K562 (cell line): ENCODE results near the gene OR2M7.

Experiments used
- CTCF ChIP-seq, 3 experiments: IDR thresholded peaks in 2 of 3; conservative IDR thresholded peaks in 1 of 3; 2 replicates each; pipeline ENCODE4 v1.5.1; 2011 to 2012; ENCODE audit warnings: low read length in 3 of 3, mild to moderate bottlenecking in 3 of 3, control low read depth in 2 of 3, improper control_type of control experiment in 1 of 3, inconsistent platforms in 1 of 3, low read depth in 1 of 3, mixed read lengths in 1 of 3, moderate library complexity in 1 of 3; ENCODE audit not compliant: insufficient read depth in 2 of 3
- EP300 ChIP-seq: IDR thresholded peaks from 2 replicates; pipeline ENCODE4 v1.6.1; 2012; ENCODE audit warnings: low read length, improper control_type of control experiment
- KAT7 ChIP-seq: sonication (generic); formaldehyde crosslinking; IDR thresholded peaks from 2 replicates; pipeline ENCODE4 v1.8.0; 2022; ENCODE audit warnings: missing genetic modification reagents, mild to moderate bottlenecking, borderline replicate concordance
- NKRF ChIP-seq: fragments of 450-650 bp; IDR thresholded peaks from 2 replicates; pipeline ENCODE4 v1.6.1; 2016; ENCODE audit warnings: borderline replicate concordance
- NR2C1 ChIP-seq, 2 experiments: fragments of 450-650 bp; IDR thresholded peaks; 2 replicates each; pipeline ENCODE4 v1.6.1; 2017; ENCODE audit warnings: mild to moderate bottlenecking in 2 of 2, antibody characterized with exemption in 1 of 2, inconsistent platforms in 1 of 2, missing compliant biosample characterization in 1 of 2, missing genetic modification characterization in 1 of 2
- NR3C1 ChIP-seq: sonication (generic); formaldehyde crosslinking; IDR thresholded peaks from 2 replicates; pipeline ENCODE4 v1.8.1; 2022; ENCODE audit warnings: missing genetic modification reagents
- RBM22 ChIP-seq: fragments of 200-400 bp; formaldehyde crosslinking; IDR thresholded peaks from 2 replicates; pipeline ENCODE4 v1.6.1; 2018; ENCODE audit warnings: low read length, low read depth; ENCODE audit not compliant: poor library complexity, severe bottlenecking
- ZNF717 ChIP-seq: fragments of 250-450 bp; sonication (Bioruptor Pico); IDR thresholded peaks from 2 replicates; pipeline ENCODE4 v1.5.0; 2021

GRCh38 chr1:248359415-248359814 is 35.0 kb upstream of the OR2M7 start:
- no peak for TF ChIP-seq CTCF (IDR thresholded peaks at IDR 0.05 in 2 of 3, conservative IDR thresholded peaks at IDR 0.05 in 1 of 3; ENCODE audit: insufficient read depth in 2 of 3, low read depth in 1 of 3, low read length in 3 of 3)
- TF ChIP-seq RBM22 = no peak
- TF ChIP-seq NR2C1 (IDR thresholded peaks at IDR 0.05) = no peak
- TF ChIP-seq NR2C1 (tag; IDR thresholded peaks at IDR 0.05) = no peak
- no peak for TF ChIP-seq EP300
- TF ChIP-seq NKRF = no peak
- no peak for TF ChIP-seq ZNF717 (CRISPR knock-in tag)
- TF ChIP-seq KAT7 (CRISPR knock-in tag) = no peak
- TF ChIP-seq NR3C1 (CRISPR knock-in tag) = no peak
